Keratinocyte (primary cell): ENCODE data around the gene CACNA1B.

Experiments used
- CTCF ChIP-seq, 3 experiments: IDR thresholded peaks in 1 of 3; conservative IDR thresholded peaks in 1 of 3; optimal IDR thresholded peaks in 1 of 3; 2 replicates in 2 of 3; 3 replicates in 1 of 3; pipeline versions ENCODE3 to v1.5.1; 2011; ENCODE audit warnings: low read length in 3 of 3, mild to moderate bottlenecking in 3 of 3, moderate library complexity in 2 of 3, control low read depth in 1 of 3, inconsistent platforms in 1 of 3; ENCODE audit not compliant: insufficient read depth in 2 of 3; ENCODE audit errors: extremely low read depth in 1 of 3
- EZH2 ChIP-seq: IDR thresholded peaks from one replicate; pipeline ENCODE4 v1.6.1; 2012; ENCODE audit warnings: inconsistent platforms, mild to moderate bottlenecking, low read length, moderate library complexity

- TF ChIP-seq CTCF (optimal IDR thresholded peaks at IDR 0.05 in 1 of 3, IDR thresholded peaks at IDR 0.05 in 1 of 3, conservative IDR thresholded peaks at IDR 0.05 in 1 of 3; ENCODE audit: extremely low read depth in 1 of 3, insufficient read depth in 2 of 3, low read length in 3 of 3): no peak
- no peak for TF ChIP-seq EZH2
Measured at GRCh38 chr9:137986268-137987099, 108.9 kb downstream of the CACNA1B start.
